Measurements from ENCODE around the gene WDR93.

DNA sequence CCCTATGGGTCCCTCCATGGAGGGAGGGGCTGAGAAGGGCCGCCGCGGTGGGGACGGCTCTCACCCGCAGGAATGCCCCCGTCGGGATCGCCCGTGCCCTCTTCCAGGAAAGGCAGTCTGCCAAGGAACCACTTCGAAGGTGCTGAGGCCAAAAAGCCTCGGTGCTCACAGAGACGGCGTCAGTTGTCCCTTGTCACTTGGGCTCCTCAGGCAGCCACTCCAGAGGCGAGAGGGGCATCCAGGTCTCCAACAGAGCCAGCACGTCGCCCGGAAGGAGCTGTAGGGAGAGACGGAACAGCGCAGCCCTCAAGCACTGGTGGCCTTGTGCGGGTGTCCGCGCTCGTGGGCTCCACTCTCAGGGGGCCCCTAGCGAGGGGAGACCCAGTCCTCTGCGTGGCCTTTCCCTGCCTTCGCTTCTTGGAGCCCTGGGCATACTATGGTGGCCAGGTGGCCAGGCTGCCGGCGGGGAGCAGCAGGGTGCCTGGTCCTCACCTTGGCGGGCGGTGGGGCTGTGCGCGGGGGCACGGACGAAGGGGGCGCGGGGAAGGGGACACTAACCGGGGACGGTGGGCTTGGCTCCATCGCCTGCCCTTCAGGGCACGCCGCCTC lies 59.4 kb downstream of the WDR93 start:
- TF ChIP-seq CTCF (conservative IDR thresholded peaks at IDR 0.05; ENCODE audit: low read length) (no peak), EZH2phosphoT487 (IDR thresholded peaks at IDR 0.05; ENCODE audit: borderline replicate concordance, low read depth, low read length) (no peak)

Data from OCI-LY7 (cell line).